Endothelial cell of umbilical vein (primary cell): ENCODE measurements around the gene KLC4. TPM values are rescaled to one million over a fixed set of nuclear protein-coding genes. Genes with fewer than 3 reads are reported as not detected.

Source experiments
- BruUV-seq: library from RNA; stranded (reverse); fragments of 400-500 nt; replicated peaks from 2 replicates; lab custom pipeline; 2021; lab: Mats Ljungman, UMichigan
- CTCF ChIA-PET: fragments of 300-600, 350-600 bp; sonication (Branson Sonifier 250); formaldehyde crosslinking; loops from one replicate; lab custom pipeline; 2021; ENCODE audit warnings: antibody characterized with exemption, inconsistent platforms; lab: Charles Lee
- POLR2A ChIA-PET: fragments of 300-600, 350-600 bp; sonication (Branson Sonifier 250); formaldehyde crosslinking; loops from one replicate; lab custom pipeline; 2021; ENCODE audit warnings: antibody characterized with exemption, inconsistent platforms; lab: Charles Lee
- DNase-seq: peaks from one replicate; pipeline ENCODE4 v3.0.0-alpha.2; 2011; ENCODE audit warnings: low read depth, low spot score
- FAIRE-seq: peaks from 2 replicates; lab custom pipeline; 2011; peaks lifted over from hg19 to GRCh38; lab: Jason Lieb, UNC
- H2AFZ ChIP-seq: 2 replicates; pipeline ENCODE4 v1.6.0; 2012; ENCODE audit warnings: low read depth, low read length, control low read depth, inconsistent platforms
- H3K27ac ChIP-seq: 2 replicates; pipeline ENCODE4 v1.5.1; 2011; ENCODE audit warnings: low read depth, mild to moderate bottlenecking, control low read depth, low read length, moderate library complexity; ENCODE audit not compliant: insufficient read depth
- H3K27me3 ChIP-seq, 2 experiments: 2 replicates each; pipeline versions ENCODE4 v1.6.0 to v1.6.1; 2011; ENCODE audit warnings: low read length in 2 of 2, mixed read lengths in 1 of 2; ENCODE audit not compliant: control insufficient read depth in 2 of 2, insufficient read depth in 2 of 2
- H3K36me3 ChIP-seq, 2 experiments: 2 replicates in 1 of 2; 3 replicates in 1 of 2; pipeline ENCODE4 v1.5.1; 2011; ENCODE audit warnings: low read length in 2 of 2, mild to moderate bottlenecking in 1 of 2, moderate library complexity in 1 of 2; ENCODE audit not compliant: control insufficient read depth in 2 of 2, insufficient read depth in 2 of 2; ENCODE audit errors: extremely low read depth in 1 of 2
- H3K4me1 ChIP-seq: 3 replicates; pipeline ENCODE4 v1.5.1; 2011; ENCODE audit warnings: mild to moderate bottlenecking, low read length; ENCODE audit not compliant: control insufficient read depth, insufficient read depth; ENCODE audit errors: extremely low read depth
- H3K4me2 ChIP-seq: 2 replicates; pipeline ENCODE4 v1.6.1; 2011; ENCODE audit warnings: low read length, control low read depth, mixed read lengths; ENCODE audit not compliant: insufficient read depth
- H3K4me3 ChIP-seq, 3 experiments: fragments of 200-600 bp in 1 of 3; sonication (generic), shearing (Covaris generic) in 1 of 3; replicated peaks in 1 of 3; 2 replicates each; pipeline ENCODE4 v1.5.1; 2011 to 2016; ENCODE audit warnings: control low read depth in 3 of 3, low read length in 3 of 3, mild to moderate bottlenecking in 2 of 3, inconsistent platforms in 1 of 3, low read depth in 1 of 3, moderate library complexity in 1 of 3; ENCODE audit not compliant: insufficient read depth in 1 of 3
- H3K79me2 ChIP-seq: 2 replicates; pipeline ENCODE4 v1.6.0; 2012; ENCODE audit warnings: low read length, inconsistent platforms; ENCODE audit not compliant: control insufficient read depth, insufficient read depth
- H3K9ac ChIP-seq: replicated peaks from 2 replicates; pipeline ENCODE3; 2011; ENCODE audit warnings: low read length, control low read depth; ENCODE audit not compliant: insufficient read depth; ENCODE audit errors: extremely low read depth
- H3K9me1 ChIP-seq: replicated peaks from 3 replicates; pipeline ENCODE4 v1.6.0; 2011; ENCODE audit warnings: mild to moderate bottlenecking, low read length; ENCODE audit not compliant: control insufficient read depth, insufficient read depth; ENCODE audit errors: extremely low read depth
- H3K9me3 ChIP-seq: replicated peaks from 2 replicates; pipeline ENCODE4 v1.5.1; 2012; ENCODE audit warnings: low read length, inconsistent platforms; ENCODE audit not compliant: control insufficient read depth, insufficient read depth
- H4K20me1 ChIP-seq: replicated peaks from 2 replicates; pipeline ENCODE3; 2011; ENCODE audit warnings: mild to moderate bottlenecking, low read length; ENCODE audit not compliant: control insufficient read depth, insufficient read depth; ENCODE audit errors: extremely low read depth
- EZH2 ChIP-seq: IDR thresholded peaks from 2 replicates; pipeline ENCODE4 v1.6.1; 2012; ENCODE audit warnings: borderline replicate concordance, low read depth, mild to moderate bottlenecking, moderate library complexity, low read length, inconsistent platforms; ENCODE audit not compliant: severe bottlenecking
- FOS ChIP-seq: IDR thresholded peaks from 2 replicates; pipeline ENCODE4 v1.6.1; 2011; ENCODE audit warnings: mild to moderate bottlenecking, low read length, moderate library complexity, borderline replicate concordance; ENCODE audit not compliant: insufficient read depth
- GATA2 ChIP-seq: IDR thresholded peaks from 2 replicates; pipeline ENCODE4 v1.7.0; 2011; ENCODE audit warnings: low read depth, mild to moderate bottlenecking, moderate library complexity, mixed read lengths, low read length; ENCODE audit not compliant: insufficient read length, insufficient read depth
- JUN ChIP-seq: IDR thresholded peaks from 2 replicates; pipeline ENCODE4 v1.6.1; 2011; ENCODE audit warnings: borderline replicate concordance, low read depth; ENCODE audit not compliant: insufficient read length, insufficient read depth
- MAX ChIP-seq: IDR thresholded peaks from 2 replicates; pipeline ENCODE4 v1.6.1; 2011; ENCODE audit not compliant: insufficient read depth, insufficient read length
- MYC ChIP-seq: IDR thresholded peaks from one replicate; pipeline ENCODE4 v1.6.1; 2011; ENCODE audit warnings: mild to moderate bottlenecking, low read depth, low read length
- POLR2A ChIP-seq: IDR thresholded peaks from 2 replicates; pipeline ENCODE4 v1.6.1; 2012; ENCODE audit warnings: low read depth, mild to moderate bottlenecking, control low read depth, low read length
- POLR2AphosphoS5 ChIP-seq: IDR thresholded peaks from 2 replicates; pipeline ENCODE4 v1.6.1; 2012; ENCODE audit warnings: low read depth, mild to moderate bottlenecking, control low read depth, low read length, moderate library complexity; ENCODE audit not compliant: insufficient read depth
- dilution Hi-C: fragments of 300-500 bp; cut with MboI; formaldehyde crosslinking; loops from one replicate; pipeline ENCODE4 v1.15.0; 2019; ENCODE audit warnings: low sequenced_read_pairs; ENCODE audit not compliant: extremely low pct_ligation_motif_present
- intact Hi-C: fragments of 100-400 bp; cut with micrococcal nuclease; formaldehyde crosslinking; loops from one replicate; pipeline ENCODE4 v1.10.0; 2022
- polyA plus RNA-seq, 4 experiments: library from polyadenylated mRNA; depleted of rRNA in 3 of 4; stranded (reverse) in 3 of 4; unstranded in 1 of 4; fragments of >200 nt; gene quantifications; 2 replicates each; pipeline versions ENCODE4 v1.2.1 to v1.2.3, GENCODE V29; 2011 to 2012; ENCODE audit warnings: missing spikeins in 1 of 4
- total RNA-seq: library from RNA; stranded (reverse); gene quantifications from 2 replicates; pipeline ENCODE4 v1.2.3, GENCODE V29; 2021
- TF ChIP-seq, protein P1 (sequence below), 2 donors: IDR thresholded peaks; 1 replicate in 1 of 2; 2 replicates in 1 of 2; pipeline ENCODE4 v1.5.1; 2011; ENCODE audit warnings: low read length in 2 of 2, mild to moderate bottlenecking in 2 of 2, moderate library complexity in 2 of 2, control low read depth in 1 of 2, inconsistent platforms in 1 of 2, low read depth in 1 of 2; ENCODE audit not compliant: insufficient read depth in 1 of 2; ENCODE audit errors: extremely low read depth in 1 of 2

KLC4 gene
- total and polyA plus RNA-seq, 2 donors (not counting 3 experiments of a cell fraction or from before 2014, with no cell fraction given): 17.7 to 26.8 TPM

GRCh38 chr6:43120101-43120763, 60.8 kb downstream of the KLC4 start:
- H3K4me2 ChIP-seq: no peak overlapping the region
- intact Hi-C loops: no loop called here

More at GRCh38 chr6:43120101-43120763, 60.8 kb downstream of the KLC4 start:
- H3K4me3 ChIP-seq: no peak overlapping the region
- H3K27me3 ChIP-seq: no peaks in the 10 kb centered on the region
- H3K9me1 ChIP-seq: no peaks in the 10 kb centered on the region
- no peaks in the 10 kb centered on the region for H3K36me3 ChIP-seq
- no peaks in the 10 kb centered on the region for H3K79me2 ChIP-seq
- DNase-seq (no peak), FAIRE-seq (no peak)
- ChIA-PET POLR2A (no interaction called here), CTCF (interaction anchor here (1.1 to 1.3 kb wide), 3 partner anchors 9 to 191 kb away, joined by 3 to 5 read pairs (median 3); partner anchors contain the start of gene CNPY3)
- no peaks in the 10 kb centered on the region for H3K9me3 ChIP-seq
- no TSS peak for BruUV-seq
- H3K27ac ChIP-seq: no peak overlapping the region
- H3K9ac ChIP-seq: no peak overlapping the region
- no peak overlapping the region for H2AFZ ChIP-seq
- no peaks in the 10 kb centered on the region for H4K20me1 ChIP-seq
- H3K4me1 ChIP-seq: no peaks in the 10 kb centered on the region
- no peak for TF ChIP-seq POLR2A
- no peak for TF ChIP-seq GATA2
- no peak for TF ChIP-seq FOS
- TF ChIP-seq JUN: no peak
- TF ChIP-seq MYC: no peak
- no peak for TF ChIP-seq MAX
- no peak for TF ChIP-seq POLR2AphosphoS5
- no peak for TF ChIP-seq EZH2
- TF ChIP-seq, protein P1, sequence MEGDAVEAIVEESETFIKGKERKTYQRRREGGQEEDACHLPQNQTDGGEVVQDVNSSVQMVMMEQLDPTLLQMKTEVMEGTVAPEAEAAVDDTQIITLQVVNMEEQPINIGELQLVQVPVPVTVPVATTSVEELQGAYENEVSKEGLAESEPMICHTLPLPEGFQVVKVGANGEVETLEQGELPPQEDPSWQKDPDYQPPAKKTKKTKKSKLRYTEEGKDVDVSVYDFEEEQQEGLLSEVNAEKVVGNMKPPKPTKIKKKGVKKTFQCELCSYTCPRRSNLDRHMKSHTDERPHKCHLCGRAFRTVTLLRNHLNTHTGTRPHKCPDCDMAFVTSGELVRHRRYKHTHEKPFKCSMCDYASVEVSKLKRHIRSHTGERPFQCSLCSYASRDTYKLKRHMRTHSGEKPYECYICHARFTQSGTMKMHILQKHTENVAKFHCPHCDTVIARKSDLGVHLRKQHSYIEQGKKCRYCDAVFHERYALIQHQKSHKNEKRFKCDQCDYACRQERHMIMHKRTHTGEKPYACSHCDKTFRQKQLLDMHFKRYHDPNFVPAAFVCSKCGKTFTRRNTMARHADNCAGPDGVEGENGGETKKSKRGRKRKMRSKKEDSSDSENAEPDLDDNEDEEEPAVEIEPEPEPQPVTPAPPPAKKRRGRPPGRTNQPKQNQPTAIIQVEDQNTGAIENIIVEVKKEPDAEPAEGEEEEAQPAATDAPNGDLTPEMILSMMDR (IDR thresholded peaks at IDR 0.05; ENCODE audit: extremely low read depth in 1 of 2, insufficient read depth in 1 of 2, low read depth in 1 of 2, low read length in 2 of 2): no peak
- dilution Hi-C loops: no loop called here
